Measurements from ENCODE around the gene HTATIP2.

DNA sequence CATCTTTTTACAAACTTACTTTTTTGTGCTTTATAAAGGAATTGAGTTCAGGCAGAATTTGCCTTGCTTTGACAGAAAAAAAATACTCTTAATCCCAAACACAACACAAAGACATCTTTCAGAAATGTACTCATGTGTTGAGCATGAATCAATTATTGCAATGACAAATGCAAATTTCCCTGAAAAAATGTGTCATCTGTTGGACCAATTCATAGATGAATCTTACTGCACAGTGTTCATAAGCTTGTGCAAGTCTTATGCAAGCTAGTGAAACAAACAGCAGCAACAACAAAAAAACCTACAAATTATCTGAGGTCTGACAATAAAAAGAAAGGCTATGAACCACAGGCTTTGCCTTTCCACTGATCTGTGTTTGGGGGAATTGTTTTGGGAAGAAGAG is 42.3 kb upstream of the HTATIP2 start:
- TF ChIP-seq, protein P1, sequence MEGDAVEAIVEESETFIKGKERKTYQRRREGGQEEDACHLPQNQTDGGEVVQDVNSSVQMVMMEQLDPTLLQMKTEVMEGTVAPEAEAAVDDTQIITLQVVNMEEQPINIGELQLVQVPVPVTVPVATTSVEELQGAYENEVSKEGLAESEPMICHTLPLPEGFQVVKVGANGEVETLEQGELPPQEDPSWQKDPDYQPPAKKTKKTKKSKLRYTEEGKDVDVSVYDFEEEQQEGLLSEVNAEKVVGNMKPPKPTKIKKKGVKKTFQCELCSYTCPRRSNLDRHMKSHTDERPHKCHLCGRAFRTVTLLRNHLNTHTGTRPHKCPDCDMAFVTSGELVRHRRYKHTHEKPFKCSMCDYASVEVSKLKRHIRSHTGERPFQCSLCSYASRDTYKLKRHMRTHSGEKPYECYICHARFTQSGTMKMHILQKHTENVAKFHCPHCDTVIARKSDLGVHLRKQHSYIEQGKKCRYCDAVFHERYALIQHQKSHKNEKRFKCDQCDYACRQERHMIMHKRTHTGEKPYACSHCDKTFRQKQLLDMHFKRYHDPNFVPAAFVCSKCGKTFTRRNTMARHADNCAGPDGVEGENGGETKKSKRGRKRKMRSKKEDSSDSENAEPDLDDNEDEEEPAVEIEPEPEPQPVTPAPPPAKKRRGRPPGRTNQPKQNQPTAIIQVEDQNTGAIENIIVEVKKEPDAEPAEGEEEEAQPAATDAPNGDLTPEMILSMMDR (IDR thresholded peaks at IDR 0.05): no peak
- no peak for TF ChIP-seq ZFX (IDR thresholded peaks at IDR 0.05; ENCODE audit: borderline replicate concordance)

All from 22Rv1 (cell line).